ENCODE data around the gene HSPBP1. TPM values are rescaled to one million over a fixed set of nuclear protein-coding genes. Genes with fewer than 3 reads are reported as not detected.

HSPBP1 gene
- total RNA-seq, 1 donor from 2014 or later, result 29.1 TPM

GRCh38 chr19:55239004-55239403 is 40.9 kb downstream of the HSPBP1 start:
- TF ChIP-seq CTCF (IDR thresholded peaks at IDR 0.05; ENCODE audit: unreplicated experiment), result no peak
- peaks cover 46% of the 10 kb centered on the region for H3K36me3 Mint-ChIP-seq

GRCh38 chr19:55238030-55238429 is 41.9 kb downstream of the HSPBP1 start:
- H3K4me3 Mint-ChIP-seq, result no peak overlapping the region
- H3K36me3 Mint-ChIP-seq, result peaks cover 46% of the 10 kb centered on the region
- no peaks in the 10 kb centered on the region for H3K9me3 Mint-ChIP-seq

More at GRCh38 chr19:55239004-55239403, 40.9 kb downstream of the HSPBP1 start:
- no peak overlapping the region for H3K27ac Mint-ChIP-seq
- no peaks in the 10 kb centered on the region for H3K4me1 Mint-ChIP-seq
- no peaks in the 10 kb centered on the region for H3K27me3 Mint-ChIP-seq (ENCODE audit: low read depth)
- no peaks in the 10 kb centered on the region for H3K9me3 Mint-ChIP-seq
- no peak for DNase-seq (ENCODE audit: low spot score in 2 of 2, unreplicated experiment in 2 of 2)
- H3K4me3 Mint-ChIP-seq, result no peak overlapping the region

GRCh38 chr19:55232986-55233385 is 46.9 kb downstream of the HSPBP1 start:
- DNase-seq (ENCODE audit: low spot score in 2 of 2, unreplicated experiment in 2 of 2), result no peak
- Mint-ChIP-seq H3K9me3 (no peaks in the 10 kb centered on the region), H3K27me3 (ENCODE audit: low read depth) (no peaks in the 10 kb centered on the region), H3K27ac (no peak overlapping the region), H3K4me1 (peaks cover 1% of the 10 kb centered on the region), H3K36me3 (peaks cover 32% of the 10 kb centered on the region), H3K4me3 (no peak overlapping the region)
- TF ChIP-seq CTCF (IDR thresholded peaks at IDR 0.05; ENCODE audit: unreplicated experiment), result no peak

More at GRCh38 chr19:55238030-55238429, 41.9 kb downstream of the HSPBP1 start:
- TF ChIP-seq CTCF (IDR thresholded peaks at IDR 0.05; ENCODE audit: unreplicated experiment), result no peak
- Mint-ChIP-seq H3K4me1 (no peaks in the 10 kb centered on the region), H3K27ac (no peak overlapping the region), H3K27me3 (ENCODE audit: low read depth) (no peaks in the 10 kb centered on the region)
- DNase-seq (ENCODE audit: low spot score in 2 of 2, unreplicated experiment in 2 of 2), result no peak

- H3K36me3 Mint-ChIP-seq, result peaks cover 30% of the 10 kb centered on the region
- no peaks in the 10 kb centered on the region for H3K27me3 Mint-ChIP-seq (ENCODE audit: low read depth)
- H3K9me3 Mint-ChIP-seq, result no peaks in the 10 kb centered on the region
- no peak for DNase-seq (ENCODE audit: low spot score in 2 of 2, unreplicated experiment in 2 of 2)
- TF ChIP-seq CTCF (IDR thresholded peaks at IDR 0.05; ENCODE audit: unreplicated experiment), result no peak
- H3K4me1 Mint-ChIP-seq, result peaks cover 3% of the 10 kb centered on the region
- no peak overlapping the region for H3K4me3 Mint-ChIP-seq
- H3K27ac Mint-ChIP-seq, result no peak overlapping the region
Observed at GRCh38 chr19:55232286-55232602, 47.7 kb downstream of the HSPBP1 start.

- peaks cover 3% of the 10 kb centered on the region for H3K4me1 Mint-ChIP-seq
- H3K9me3 Mint-ChIP-seq, result no peaks in the 10 kb centered on the region
- H3K36me3 Mint-ChIP-seq, result peaks cover 25% of the 10 kb centered on the region
- DNase-seq (ENCODE audit: low spot score in 2 of 2, unreplicated experiment in 2 of 2), result no peak
- H3K4me3 Mint-ChIP-seq, result no peak overlapping the region
- no peaks in the 10 kb centered on the region for H3K27me3 Mint-ChIP-seq (ENCODE audit: low read depth)
- H3K27ac Mint-ChIP-seq, result no peak overlapping the region
- TF ChIP-seq CTCF (IDR thresholded peaks at IDR 0.05; ENCODE audit: unreplicated experiment), result no peak
Observed at GRCh38 chr19:55231391-55232285, 48.3 kb downstream of the HSPBP1 start.

Data from mesothelial cell of epicardium (in vitro differentiated cells).